Calu3 (cell line): ENCODE results near the gene SYT7. TPM values are rescaled to one million over a fixed set of nuclear protein-coding genes. Genes with fewer than 3 reads are reported as not detected.

ENCODE experiments used
- BruUV-seq: library from RNA; stranded (reverse); fragments of 400-500 nt; replicated peaks from 2 replicates; lab custom pipeline; 2021; lab: Mats Ljungman, UMichigan
- CTCF ChIA-PET: fragments of 300-600 bp; sonication (Branson Sonifier 250); formaldehyde crosslinking; loops from one replicate; lab custom pipeline; 2022; ENCODE audit warnings: antibody characterized with exemption; lab: Charles Lee
- DNase-seq: peaks from one replicate; pipeline ENCODE4 v3.0.0; 2022
- H3K27ac Mint-ChIP-seq: one replicate; pipeline ENCODE4 v1.8.0; 2022; ENCODE audit warnings: mixed read lengths; ENCODE audit not compliant: unreplicated experiment
- H3K27me3 Mint-ChIP-seq: one replicate; pipeline ENCODE4 v1.8.0; 2022; ENCODE audit warnings: mixed read lengths; ENCODE audit not compliant: unreplicated experiment
- H3K36me3 Mint-ChIP-seq: one replicate; pipeline ENCODE4 v1.8.0; 2022; ENCODE audit warnings: mild to moderate bottlenecking, moderate library complexity, mixed read lengths; ENCODE audit not compliant: insufficient read depth, unreplicated experiment
- H3K4me1 Mint-ChIP-seq: one replicate; pipeline ENCODE4 v1.8.0; 2022; ENCODE audit warnings: mild to moderate bottlenecking, low read depth, mixed read lengths; ENCODE audit not compliant: unreplicated experiment
- H3K4me3 Mint-ChIP-seq: one replicate; pipeline ENCODE4 v1.8.0; 2022; ENCODE audit warnings: mild to moderate bottlenecking, low read depth, moderate library complexity, mixed read lengths; ENCODE audit not compliant: unreplicated experiment
- H3K9me3 Mint-ChIP-seq: one replicate; pipeline ENCODE4 v1.8.0; 2022; ENCODE audit warnings: low read depth, mixed read lengths; ENCODE audit not compliant: unreplicated experiment
- intact Hi-C: fragments of 100-400 bp; cut with micrococcal nuclease; formaldehyde crosslinking; loops from one replicate; pipeline ENCODE4 v1.10.0; 2022; ENCODE audit not compliant: unreplicated experiment
- total RNA-seq: library from RNA; stranded (reverse); gene quantifications from 2 replicates; pipeline ENCODE4 v1.2.3, GENCODE V29; 2022
- TF ChIP-seq, protein P1 (sequence below): fragments of 200-600 bp; IDR thresholded peaks from one replicate; pipeline ENCODE4 v1.8.0; 2022; ENCODE audit warnings: antibody characterized with exemption; ENCODE audit not compliant: unreplicated experiment

Gene SYT7
- total RNA-seq, 1 experiment from 2014 or later = 4.4 TPM

DNA sequence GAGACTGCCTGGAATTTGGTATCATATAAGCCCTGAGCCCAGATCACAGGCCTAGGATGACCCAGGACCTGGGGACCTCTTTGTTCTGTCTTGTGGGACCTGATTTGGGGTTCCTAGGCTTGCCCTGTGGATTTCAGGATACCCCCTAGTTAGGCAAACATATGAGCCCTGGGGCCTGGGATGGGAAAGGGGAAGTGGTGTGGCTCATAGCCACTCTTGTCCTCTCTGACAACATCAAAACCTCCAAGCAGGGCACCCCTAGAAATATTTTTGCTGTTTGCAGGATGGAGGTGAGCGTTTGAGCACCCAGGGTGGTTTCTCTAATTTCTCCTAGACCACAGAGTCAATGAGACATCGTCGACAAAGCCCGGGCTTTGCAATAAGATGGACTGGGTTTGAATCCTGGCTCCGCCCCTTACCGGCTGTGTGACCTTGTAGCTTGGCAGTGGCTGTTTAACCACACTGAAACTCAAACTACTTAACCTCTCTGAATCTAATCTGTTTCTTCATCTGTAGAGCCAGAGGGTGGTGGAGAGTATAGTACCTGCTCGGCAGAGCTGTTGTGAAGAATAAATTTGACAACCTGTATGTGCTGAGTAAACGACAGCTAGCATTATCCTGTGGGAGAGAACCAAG is 77.6 kb downstream of the SYT7 start:
- H3K36me3 Mint-ChIP-seq = no peaks in the 10 kb centered on the region
- BruUV-seq = no TSS peak
- H3K9me3 Mint-ChIP-seq = no peaks in the 10 kb centered on the region
- CTCF ChIA-PET = no interaction called here
- H3K27me3 Mint-ChIP-seq = peaks cover 43% of the 10 kb centered on the region
- DNase-seq = no peak
- no peaks in the 10 kb centered on the region for H3K4me1 Mint-ChIP-seq
- H3K4me3 Mint-ChIP-seq = no peak overlapping the region
- no peak overlapping the region for H3K27ac Mint-ChIP-seq
- TF ChIP-seq, protein P1, sequence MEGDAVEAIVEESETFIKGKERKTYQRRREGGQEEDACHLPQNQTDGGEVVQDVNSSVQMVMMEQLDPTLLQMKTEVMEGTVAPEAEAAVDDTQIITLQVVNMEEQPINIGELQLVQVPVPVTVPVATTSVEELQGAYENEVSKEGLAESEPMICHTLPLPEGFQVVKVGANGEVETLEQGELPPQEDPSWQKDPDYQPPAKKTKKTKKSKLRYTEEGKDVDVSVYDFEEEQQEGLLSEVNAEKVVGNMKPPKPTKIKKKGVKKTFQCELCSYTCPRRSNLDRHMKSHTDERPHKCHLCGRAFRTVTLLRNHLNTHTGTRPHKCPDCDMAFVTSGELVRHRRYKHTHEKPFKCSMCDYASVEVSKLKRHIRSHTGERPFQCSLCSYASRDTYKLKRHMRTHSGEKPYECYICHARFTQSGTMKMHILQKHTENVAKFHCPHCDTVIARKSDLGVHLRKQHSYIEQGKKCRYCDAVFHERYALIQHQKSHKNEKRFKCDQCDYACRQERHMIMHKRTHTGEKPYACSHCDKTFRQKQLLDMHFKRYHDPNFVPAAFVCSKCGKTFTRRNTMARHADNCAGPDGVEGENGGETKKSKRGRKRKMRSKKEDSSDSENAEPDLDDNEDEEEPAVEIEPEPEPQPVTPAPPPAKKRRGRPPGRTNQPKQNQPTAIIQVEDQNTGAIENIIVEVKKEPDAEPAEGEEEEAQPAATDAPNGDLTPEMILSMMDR = no peak
- intact Hi-C loops = no loop called here

DNA sequence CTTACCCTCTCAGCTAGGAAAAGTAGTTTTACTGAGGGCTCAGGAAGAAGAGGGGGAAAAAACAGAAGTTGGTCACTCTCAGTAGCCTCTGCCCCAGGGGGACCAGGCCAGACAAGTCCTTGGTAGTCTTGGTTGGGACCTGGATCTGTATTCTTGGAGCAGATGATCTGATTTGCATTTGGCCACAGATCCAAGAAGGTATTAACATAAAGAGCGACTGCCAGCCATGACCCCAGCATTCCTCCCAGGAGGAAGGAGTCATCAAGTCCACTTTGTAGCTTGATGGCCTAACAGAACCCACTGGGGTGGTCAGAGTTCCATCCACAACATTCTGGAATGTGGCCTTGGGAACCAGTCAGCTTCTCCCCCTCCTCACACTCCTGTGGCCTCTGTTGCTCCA is 78.4 kb downstream of the SYT7 start:
- CTCF ChIA-PET = no interaction called here
- no peaks in the 10 kb centered on the region for H3K4me1 Mint-ChIP-seq
- no peaks in the 10 kb centered on the region for H3K36me3 Mint-ChIP-seq
- TF ChIP-seq, protein P1 = no peak
- H3K27me3 Mint-ChIP-seq = peaks cover 36% of the 10 kb centered on the region
- intact Hi-C loops = no loop called here
- H3K4me3 Mint-ChIP-seq = no peak overlapping the region
- no peak overlapping the region for H3K27ac Mint-ChIP-seq
- no peaks in the 10 kb centered on the region for H3K9me3 Mint-ChIP-seq
- no peak for DNase-seq
- BruUV-seq = no TSS peak

DNA sequence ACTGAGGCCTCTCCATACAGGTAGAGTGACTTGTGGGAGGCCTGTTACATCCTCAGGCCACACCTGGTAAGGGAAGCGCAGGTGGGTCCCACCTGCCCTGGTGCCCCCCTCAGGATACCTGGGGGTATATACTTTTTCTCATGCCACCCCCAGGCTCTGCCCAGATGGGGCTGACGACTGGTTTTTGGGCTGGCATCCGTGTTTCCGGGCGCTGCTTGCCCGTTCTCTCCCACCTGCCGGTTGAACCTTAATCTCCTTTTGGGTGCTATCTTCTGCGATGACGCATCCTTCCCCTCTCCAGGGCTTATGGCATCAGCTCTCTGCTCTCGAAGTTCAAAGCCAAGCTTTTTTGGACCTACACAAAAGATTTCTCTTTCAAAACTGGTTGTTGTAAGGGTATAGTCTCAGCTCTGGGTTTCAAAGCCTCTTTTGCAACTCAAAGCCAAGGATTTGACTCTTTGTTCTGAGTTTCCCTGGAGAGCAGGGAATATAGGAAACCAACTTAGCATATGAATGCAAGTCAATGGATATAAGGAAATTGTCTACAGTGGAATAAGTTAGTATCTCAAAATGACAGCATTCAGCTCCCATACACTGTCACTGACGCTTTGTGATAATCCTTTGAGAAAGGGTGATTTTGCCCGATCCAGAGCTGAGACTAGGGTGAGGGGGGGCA is 80.9 kb downstream of the SYT7 start:
- no TSS peak for BruUV-seq
- H3K36me3 Mint-ChIP-seq = no peaks in the 10 kb centered on the region
- H3K27ac Mint-ChIP-seq = no peak overlapping the region
- TF ChIP-seq, protein P1 = no peak
- no peaks in the 10 kb centered on the region for H3K4me1 Mint-ChIP-seq
- no peak for DNase-seq
- no peaks in the 10 kb centered on the region for H3K9me3 Mint-ChIP-seq
- intact Hi-C loops = no loop called here
- H3K27me3 Mint-ChIP-seq = peaks cover 10% of the 10 kb centered on the region
- CTCF ChIA-PET = no interaction called here
- H3K4me3 Mint-ChIP-seq = no peak overlapping the region

DNA sequence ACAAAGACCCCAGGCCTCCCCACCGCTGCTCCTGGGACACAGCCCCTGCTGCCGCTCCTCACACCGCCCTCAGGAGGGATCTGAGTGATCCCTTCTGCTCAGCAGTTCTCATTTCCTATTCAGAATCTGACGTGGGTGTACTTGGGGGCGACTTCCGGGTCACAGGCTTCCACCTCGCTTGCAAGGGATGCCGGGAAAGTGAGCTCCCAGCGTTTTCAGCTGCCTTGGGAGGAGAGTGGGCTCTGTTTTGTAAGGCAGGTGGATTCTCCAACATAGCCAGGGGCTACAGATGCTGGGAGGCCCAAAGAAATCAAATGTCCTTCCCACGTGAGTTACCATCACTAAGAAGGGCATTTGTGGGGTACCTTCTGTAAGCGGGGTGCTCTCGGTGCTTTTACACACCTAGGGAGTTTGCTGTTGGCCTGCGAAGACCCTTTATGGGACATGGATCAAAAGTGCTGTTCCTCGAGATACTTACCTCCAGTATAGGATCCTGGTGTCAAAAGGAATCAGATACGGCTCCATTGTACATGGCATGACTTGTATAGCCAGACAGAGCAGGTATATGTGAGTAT is 82.0 kb downstream of the SYT7 start:
- no peaks in the 10 kb centered on the region for H3K4me1 Mint-ChIP-seq
- no peaks in the 10 kb centered on the region for H3K36me3 Mint-ChIP-seq
- H3K9me3 Mint-ChIP-seq = no peaks in the 10 kb centered on the region
- no TSS peak for BruUV-seq
- TF ChIP-seq, protein P1 = no peak
- CTCF ChIA-PET = interaction anchor here (0.6 to 0.7 kb wide), 2 partner anchors 40 to 242 kb away, joined by 3 to 7 read pairs; no protein-coding TSS in a partner anchor
- no peaks in the 10 kb centered on the region for H3K27me3 Mint-ChIP-seq
- H3K4me3 Mint-ChIP-seq = no peak overlapping the region
- no peak overlapping the region for H3K27ac Mint-ChIP-seq
- intact Hi-C loops = no loop called here
- DNase-seq = no peak
